Inflammatory macrophage (primary cell): ENCODE results near the gene GALNT7.

ENCODE experiments used
- DNase-seq, 2 donors: peaks; one replicate each; pipeline ENCODE4 v3.0.0-alpha.2; 2020 to 2022

GALNT7 gene

DNA sequence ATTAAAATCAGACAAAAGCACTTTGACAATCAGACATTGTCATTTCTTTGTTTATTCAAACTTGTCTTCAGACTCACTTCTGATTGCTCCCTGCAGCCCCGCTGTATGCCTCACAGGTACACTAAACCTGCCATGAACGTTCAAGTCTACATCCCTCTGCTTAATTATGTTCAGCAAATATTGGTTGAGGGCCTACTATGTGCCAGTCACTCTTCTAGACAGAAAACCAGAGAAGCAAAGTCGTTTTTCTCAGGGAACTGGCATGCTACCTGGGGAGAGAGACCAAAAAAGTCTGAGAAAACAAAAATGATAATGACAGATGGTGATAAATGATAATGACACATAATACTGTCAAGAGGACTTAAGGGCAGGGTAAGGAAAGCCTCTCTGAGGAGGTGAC is 146.1 kb downstream of the GALNT7 start:
- no peak for DNase-seq

DNA sequence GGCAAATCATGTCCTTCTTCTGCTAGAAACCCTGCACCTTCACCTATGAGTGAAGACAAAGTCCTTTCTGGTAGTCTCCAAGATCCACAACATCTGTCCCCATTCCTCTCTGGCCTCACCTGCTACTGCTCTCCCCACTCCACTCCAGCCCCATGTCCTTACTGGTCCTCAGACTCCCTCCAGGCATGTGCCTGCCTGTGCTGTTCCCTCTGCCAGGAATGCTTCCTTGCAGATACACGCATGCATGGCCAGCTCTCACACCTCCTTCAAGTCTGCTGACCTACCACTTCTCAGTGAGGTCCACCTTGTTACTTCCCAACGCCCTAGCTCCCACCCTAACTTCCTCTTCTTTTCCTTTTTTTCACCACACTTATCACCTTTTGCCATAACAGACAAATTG is 147.4 kb downstream of the GALNT7 start:
- DNase-seq = no peak

DNA sequence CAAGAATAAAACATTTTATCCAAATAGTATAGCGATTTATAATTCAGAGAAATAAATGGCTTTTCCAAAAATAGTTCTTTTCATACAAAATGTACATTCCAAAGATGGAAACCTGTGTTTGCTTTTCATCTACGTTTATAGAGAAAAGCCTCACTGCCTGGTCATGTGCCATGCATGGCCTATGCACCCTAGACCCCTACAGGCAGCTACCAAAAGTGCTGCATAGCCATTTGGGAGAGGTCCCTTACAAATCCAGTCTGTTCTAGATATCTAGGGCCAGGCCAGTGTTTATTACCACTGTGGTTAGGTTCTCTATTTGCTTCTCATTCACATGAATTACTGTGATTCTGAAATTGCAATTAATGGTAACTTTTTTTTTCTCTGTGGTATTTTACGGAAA is 148.4 kb downstream of the GALNT7 start:
- peak in 1 of 2 donors; percentile 12 for DNase-seq

DNA sequence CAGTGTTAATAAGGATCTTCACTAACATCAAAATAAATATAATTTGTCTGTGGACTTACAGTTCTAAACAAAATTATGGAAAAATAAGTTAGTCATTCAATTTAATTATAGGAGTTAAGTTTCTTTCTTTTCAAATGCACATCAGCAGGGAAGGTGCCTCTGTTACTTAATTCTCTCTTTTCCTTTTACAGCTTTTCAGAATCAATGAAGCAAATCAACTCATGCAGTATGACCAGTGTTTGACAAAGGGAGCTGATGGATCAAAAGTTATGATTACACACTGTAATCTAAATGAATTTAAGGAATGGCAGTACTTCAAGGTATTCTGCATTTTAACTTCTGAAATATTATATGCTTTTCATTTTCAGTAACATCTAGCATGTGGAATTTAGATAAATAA is 149.6 kb downstream of the GALNT7 start:
- DNase-seq = no peak

DNA sequence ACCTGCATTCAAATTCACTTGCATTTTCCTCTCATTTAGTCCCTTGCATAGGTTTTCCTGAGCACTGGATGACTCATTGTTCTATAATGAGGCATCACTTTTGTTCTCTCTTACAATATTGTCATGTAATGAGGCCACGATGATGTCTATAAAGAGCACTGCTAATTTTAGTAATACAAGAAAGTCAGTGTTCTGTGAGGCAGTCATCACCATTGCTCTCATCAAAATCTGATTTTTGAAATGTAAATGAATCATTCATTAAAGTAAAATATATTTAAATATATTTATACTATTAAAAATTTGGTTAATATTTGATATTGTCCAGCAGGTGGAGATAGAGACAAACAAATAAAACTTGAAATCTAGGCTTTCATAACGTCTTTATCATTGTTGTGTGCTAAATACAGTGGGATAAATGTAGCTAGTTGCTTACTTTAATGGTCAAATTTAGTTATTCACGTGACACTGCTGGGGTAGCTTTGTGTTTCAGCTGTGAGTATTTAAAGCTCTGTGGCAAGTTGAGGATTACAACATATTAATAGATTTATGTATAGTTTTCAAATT is 150.1 kb downstream of the GALNT7 start:
- peak; percentile 14 to 64 for DNase-seq

DNA sequence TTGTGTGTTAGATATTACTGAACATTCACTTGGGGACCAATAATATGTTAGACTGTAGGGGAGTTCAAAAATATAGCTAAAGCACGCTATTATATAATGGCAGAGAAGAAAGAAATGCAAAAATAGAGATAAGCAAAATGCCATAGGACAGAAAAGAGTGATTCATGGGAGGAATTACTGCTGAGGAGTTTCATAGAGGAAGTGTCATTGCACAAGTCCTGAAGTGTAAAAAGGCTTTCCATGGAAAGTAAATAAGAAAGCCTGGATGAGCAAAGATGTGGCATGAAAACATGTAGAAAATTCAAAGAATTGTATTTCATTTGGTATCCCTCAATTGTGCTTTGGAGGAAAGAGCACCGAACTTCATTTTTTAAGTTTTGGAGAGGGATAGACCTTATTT is 151.1 kb downstream of the GALNT7 start:
- DNase-seq = peak; percentile 28 to 56

DNA sequence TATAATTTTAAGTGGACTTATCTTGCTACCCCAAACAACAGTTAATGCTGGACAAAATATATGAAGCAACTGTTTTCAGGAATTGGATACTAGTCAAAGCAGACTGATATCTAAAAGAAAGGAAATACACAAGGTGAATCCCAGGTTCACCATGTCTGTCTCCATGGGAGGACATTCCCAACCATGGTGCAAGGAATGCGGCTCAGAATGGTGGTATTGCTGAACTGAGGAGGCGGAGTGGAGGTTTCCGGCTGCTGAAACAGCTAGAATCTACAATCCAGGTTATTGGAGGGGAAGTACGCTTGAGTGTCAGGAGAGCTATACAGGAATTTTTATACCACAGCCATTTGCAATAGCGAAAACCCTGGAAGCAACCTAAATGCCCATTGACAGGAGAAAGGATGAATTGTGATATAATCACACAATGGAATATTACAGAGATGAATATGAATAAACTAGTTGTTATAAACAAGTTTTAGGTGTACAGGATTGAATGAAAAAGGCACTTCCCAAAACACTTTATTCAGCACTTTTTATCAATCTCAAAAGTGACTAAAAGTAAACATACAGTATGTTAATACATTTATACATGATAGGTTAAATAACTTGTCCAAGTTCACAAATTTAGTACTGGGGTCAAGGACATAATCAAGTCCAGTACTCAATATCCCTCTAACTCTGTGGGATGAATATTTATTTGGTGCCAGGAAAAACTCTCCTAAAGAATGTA is 156.6 kb downstream of the GALNT7 start:
- DNase-seq = no peak

DNA sequence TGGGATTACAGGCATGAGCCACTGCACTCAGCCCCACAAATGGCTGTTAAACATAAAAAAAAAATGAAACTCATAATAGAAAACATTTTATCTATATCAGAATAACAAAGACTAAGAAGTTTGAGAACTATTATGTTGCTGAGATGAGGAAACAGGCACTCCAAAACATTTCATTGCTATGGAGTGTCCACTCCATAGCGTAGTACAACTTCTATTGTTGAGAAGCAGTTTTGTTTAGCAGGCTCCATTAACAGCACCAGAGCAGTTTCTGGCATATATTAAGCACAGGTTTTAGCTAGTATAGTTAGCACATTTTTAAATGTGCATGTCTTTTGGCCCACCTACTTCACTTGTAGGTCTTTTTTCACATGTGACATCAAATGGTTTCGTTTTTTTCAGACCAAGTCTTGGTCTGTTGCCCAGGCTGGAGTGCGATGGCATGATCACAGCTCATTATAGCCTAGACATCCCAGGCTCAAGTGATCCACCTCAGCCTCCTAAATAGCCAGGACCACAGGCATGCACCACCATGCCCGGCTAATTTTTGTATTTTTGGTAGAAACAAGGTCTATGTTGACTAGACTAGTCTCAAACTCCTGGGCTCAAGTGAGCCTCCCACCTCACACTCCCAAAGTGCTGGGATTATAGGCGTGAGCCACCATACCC is 159.8 kb downstream of the GALNT7 start:
- no peak for DNase-seq

DNA sequence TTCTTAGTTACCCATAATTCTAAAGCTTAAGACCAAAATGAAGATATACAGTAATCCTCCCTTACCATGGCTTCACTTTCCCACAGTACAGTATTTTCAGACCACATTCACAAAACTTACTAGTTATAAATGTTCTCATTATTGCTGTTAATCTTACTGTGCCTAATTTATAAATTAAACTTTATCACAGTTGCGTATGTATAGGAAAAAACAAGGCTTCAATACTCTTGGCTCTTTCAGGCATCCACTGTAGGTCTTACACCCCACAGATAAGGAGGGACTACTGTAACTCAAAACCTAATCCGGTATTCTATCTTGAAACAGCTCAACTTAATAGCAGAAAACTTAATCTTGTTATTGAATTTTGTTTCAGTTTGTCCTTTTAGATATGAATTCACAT is 162.0 kb downstream of the GALNT7 start:
- DNase-seq = no peak

DNA sequence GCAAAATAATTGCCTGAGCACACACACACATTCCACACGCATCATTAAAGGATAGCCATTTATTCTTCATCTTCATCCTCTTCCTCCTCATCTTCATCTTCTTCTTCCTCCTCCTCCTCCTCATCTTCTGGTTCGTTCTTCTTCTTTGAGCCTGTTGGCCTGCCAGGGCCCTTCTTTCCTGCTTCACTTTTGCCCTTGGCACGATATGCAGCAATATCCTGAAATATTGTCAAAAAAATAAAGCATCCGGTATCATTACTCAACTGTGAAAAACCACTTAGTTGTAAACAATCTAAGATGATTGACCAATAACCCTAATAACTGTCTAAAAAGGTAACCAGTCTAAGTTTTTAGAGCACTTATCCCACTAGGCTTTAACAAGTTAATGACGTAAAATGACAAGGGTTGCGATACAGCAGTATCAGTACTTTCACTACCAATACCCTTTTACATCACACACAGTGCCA is 163.4 kb downstream of the GALNT7 start:
- peak; percentile 20 to 71 for DNase-seq

DNA sequence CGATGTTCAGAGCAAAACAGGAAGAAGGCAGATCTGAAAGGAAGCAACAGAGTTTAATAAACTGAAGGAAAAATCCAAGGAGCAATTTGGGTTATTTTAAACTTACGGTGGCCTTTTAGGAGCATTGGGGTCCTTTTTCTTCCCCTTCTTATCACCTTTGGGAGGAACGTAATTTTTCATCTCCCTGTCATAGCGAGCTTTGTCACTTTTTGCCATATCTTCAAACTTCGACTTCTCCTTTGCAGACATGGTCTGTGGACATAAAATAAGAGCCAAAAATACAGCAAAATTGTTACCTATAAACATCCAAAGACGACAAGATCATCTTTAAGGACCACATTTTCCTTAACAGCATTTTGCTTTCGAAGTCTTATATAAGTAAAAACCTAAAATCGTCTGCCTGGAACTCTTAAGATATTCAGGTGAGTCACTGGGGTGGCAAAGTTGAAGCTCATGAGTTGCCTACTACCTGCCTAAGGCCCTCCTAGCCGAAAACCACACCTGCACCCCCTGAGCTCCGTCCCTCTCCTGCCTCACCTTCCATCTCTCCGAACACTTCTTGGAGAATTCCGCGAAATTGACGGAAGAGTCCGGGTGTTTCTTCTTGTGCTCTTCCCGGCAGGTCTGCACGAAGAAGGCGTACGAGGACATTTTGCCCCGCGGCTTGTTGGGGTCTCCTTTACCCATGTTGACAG is 164.5 kb downstream of the GALNT7 start:
- no peak for DNase-seq

DNA sequence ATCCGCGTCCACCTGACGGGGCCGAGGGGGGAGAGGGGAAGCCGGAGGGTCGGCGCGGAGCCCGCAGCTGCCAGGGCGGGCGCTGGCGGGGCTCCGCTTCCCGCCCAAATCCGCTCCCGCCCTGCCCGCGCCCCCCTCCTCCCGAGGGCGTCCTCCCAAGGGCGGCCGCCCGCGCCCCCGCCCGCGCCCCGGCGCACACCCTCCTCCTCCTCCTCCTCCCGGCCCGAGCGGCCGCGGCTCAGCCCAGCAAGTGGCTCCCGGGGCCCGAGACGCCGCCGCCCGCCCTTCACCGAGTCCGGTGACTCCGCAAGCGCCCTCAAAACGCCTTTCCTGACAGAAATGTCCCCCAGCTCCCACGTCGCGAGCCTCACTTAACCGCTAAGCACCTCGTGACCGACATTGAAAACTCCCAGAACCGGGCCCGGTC is 165.1 kb downstream of the GALNT7 start:
- DNase-seq = peak; percentile 49 to 72

DNA sequence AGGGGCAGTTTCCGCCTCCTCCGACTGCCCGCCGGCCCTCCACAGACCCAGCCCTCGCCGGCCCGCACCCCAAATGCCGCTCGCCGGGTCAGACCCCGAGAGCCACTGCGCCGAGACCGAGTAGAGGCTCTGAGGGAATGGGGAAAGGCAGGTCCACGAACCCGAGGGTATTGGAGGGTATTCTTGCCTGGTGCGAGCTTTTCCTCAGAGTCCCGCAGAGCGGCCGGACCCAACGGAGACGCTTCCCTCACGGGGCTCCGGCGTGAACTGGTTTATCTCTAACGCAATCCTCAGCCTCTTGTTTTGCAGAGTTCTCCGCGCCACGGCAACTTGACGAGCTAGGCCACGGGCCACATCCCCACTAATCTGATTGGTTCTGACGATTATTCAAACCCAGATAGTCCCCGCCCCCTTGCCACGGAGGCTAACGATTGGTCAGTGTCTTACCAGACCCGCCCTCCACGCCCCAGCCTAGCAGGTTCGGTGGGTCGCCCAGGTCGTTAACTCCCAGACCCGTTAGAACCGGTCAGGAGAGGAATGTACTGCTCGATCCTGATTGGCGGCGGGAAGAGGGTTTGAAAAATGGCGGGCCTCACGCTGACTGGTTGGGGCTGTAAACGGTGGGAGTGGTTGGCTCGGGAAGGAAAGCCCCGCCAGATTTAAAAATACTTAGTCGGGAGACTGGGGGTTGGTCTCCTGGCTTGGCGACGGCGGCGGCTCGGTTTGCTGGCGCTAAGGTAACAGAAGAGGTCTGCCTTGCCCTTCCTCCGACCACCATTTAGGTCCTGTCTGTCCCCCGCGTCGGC is 165.7 kb downstream of the GALNT7 start, which contains the start of gene HMGB2:
Gene HMGB2, minus strand, starts transcription at position 274 of the 806 bp plus-strand sequence. CDS start 709 bp downstream, outside the sequence.
- DNase-seq = peak; percentile 100

DNA sequence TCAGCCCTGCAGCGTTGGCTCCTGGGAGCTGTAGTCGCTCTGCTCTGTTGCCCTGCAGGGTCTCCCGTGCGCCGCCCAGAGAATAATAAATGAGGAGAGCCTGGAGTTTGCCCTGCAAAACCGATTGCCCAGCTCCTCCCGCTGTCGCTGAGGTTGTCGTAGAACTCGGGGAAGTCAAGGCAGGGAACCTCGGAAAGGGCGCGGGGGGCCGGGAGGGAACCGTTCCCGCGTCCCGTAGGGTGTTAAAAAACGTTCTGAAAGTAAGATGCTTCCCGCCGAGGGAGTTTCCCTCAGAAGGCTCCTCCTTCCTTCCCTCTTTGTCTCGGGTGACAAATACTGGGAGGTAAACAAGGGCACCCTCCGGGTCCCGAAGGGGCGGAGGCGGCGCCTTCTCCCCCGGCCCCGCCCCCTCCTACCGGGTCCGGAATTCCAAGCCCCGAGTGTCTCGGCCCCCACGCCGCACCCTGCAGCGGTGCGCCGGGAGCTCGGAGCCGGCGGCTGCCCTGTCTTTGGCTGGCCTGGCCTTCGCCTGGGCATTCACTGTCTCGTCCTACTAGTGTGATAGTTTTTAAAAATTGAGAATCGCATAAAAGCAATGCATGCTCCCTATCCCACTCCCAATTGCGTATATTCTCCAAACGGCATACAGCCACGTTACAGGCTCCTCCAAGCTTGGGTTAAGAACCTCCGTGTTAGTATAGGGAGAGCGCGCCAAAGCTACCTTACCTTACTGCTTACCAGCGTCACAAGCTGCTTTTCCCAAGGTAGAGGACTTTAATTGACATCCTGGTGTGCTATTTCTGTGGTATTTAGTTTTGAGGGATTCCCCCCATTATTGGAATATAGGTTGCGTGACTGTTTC is 166.5 kb downstream of the GALNT7 start:
- peak; percentile 59 to 74 for DNase-seq

DNA sequence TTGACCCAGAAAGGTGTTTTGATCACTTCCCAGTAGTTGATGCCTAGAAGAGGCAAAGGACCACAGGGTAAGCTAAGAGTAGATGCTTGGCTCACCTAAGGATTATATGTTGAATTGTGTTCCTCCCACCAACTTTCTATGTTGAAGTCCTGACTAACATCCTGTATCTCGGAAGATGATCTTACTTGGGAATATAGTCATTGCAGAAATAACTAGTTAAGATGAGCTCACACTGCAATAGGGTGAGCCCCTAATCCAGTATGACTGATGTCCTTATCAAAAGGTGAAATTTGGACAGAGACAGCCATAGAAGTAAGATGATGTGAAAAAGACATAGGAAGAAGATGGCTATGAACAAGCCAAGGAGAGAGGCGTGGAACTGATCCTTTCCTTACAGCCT is 168.9 kb downstream of the GALNT7 start:
- no peak for DNase-seq

DNA sequence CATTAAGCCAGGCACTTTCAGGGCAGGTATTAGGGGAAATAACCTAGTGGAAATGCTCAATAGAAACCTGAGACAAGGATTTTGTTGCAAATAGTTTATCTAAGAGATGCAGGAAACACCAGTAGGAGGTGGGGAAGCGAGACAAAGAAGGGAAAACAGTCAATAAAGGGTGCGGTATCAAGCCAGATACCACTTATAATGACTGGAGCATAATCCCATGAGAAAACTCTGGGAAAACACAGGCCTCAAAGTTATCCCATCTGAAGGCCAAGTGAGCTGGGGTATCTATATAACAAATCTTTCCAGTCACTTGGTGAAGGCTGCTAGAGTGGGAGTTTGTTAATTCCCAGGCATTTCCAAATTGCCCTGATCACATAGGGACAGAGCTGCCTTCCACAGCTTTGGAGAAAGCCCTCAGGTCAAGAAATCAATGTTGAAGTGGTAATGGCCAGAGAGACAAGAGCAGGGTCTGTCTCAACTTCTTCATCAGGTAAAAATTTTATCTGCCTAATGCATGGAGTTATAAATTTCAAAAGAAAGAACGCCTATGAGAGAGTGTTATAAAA is 175.3 kb downstream of the GALNT7 start:
- DNase-seq = no peak

DNA sequence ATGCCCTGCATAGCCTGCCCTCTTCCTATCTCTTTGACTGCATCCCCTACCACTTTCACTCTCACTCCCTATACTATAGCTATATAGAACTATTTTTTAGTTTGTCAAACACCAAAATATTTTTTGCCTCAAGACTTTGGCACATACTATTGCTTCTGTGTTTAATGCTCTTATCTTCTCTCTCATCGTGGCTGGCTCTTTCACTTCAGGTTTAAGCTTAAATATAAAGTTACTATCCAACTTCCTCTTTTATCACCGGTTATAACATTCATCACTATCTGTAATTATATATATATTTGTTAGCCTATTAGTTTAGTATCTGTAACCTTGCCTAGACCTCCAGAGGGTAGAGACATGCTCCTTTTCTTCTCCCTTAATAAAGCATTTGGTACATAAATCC is 177.0 kb downstream of the GALNT7 start:
- DNase-seq = no peak

DNA sequence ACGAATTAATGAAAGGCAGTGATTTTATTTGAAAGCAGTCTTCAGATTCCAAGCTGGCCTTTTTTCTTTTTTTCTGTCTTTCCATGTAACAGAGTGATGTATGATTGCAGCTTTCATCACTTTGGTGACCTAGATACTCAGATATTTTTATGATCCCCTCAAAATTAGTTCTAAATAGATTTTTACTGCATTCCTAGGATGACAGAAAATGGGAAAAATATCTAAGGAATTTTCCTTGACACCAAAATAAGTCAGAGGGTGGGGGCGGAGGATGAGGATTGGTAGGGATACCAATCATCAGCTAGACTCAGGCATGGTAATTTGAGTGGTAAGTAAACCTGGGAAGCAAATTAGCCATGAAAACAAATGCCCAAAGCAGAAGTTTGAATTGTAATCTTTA is 177.5 kb downstream of the GALNT7 start:
- no peak for DNase-seq

DNA sequence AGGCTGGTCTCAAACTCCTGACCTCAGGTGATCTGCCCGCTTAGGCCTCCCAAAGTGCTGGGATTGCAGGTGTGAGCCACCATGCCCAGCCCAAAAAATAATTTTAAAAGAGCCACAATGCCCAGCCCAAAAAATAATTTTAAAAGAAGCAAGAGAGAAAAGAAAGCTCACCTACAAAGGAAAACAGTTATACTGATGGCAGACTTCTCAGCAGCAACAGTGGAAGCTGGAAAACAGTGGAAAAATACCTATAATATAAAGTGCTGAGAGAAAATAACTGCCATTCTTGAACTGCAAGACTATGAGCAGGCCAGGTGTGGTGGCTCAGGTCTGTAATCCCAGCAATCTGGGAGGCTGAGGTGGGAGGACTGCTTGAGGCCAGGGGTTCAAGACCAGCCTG is 178.9 kb downstream of the GALNT7 start:
- no peak for DNase-seq

DNA sequence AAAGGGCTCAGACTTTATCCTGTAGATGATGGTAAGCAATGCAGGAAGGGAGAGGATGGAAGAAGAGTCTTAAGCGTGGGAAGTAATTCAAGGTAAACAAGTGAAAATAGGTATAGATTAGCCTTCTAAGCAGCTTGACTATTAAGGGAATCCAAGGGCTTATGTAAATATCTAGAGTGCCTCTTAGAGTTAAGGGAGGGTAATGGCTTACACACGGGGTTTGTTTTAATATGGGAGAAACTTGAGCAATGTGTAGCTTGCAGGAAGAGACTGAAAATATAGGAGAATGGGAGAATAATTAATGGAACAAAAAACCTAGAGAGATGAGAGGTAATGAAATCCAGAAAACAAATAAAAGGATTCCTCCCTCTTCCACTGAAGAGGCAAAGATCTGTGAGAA is 189.3 kb downstream of the GALNT7 start:
- DNase-seq = no peak
